Bladder microvascular endothelial cell (primary cell): ENCODE results near the gene HEBP1. TPM values are rescaled to one million over a fixed set of nuclear protein-coding genes. Genes with fewer than 3 reads are reported as not detected.

Experiments used
- total RNA-seq: library from RNA; depleted of rRNA; stranded (reverse); fragments of >200 nt; gene quantifications from 2 replicates; pipeline ENCODE4 v1.2.3, GENCODE V29; 2014

HEBP1 gene
- total RNA-seq = 13.8 and 35.7 TPM in 2 replicates

GRCh38 chr12:12999959-13000615 lies at the start of gene HEBP1:
Gene HEBP1 (minus strand): TSS chr12:13000265. CDS start chr12:13000114, 151 bp downstream.

GRCh38 chr12:13044002-13044905 lies 44.2 kb upstream of the HEBP1 start, which contains the start of gene FAM234B:
Gene FAM234B (plus strand): TSS chr12:13044381. CDS start chr12:13044404, 23 bp downstream.

GRCh38 chr12:12952036-12952435 lies 48.0 kb downstream of the HEBP1 start, which contains the start of gene GPRC5D:
Gene GPRC5D (minus strand): TSS chr12:12952170. CDS start chr12:12950384, 1,786 bp downstream.

Other genes starting within 250 kb of the HEBP1 start
- gene APOLD1, start 214.6 kb downstream of the HEBP1 start, total RNA-seq = 15.5 and 22.0 TPM in 2 replicates
- 39.8 and 69.2 TPM in 2 replicates for gene DDX47, start 186.9 kb downstream of the HEBP1 start, total RNA-seq
- 2.9 and 4.9 TPM in 2 replicates for gene GPRC5A, start 108.7 kb downstream of the HEBP1 start, total RNA-seq
- gene GPRC5D, start 48.1 kb downstream of the HEBP1 start, total RNA-seq = not detected in 2 replicates
- gene FAM234B, start 44.1 kb upstream of the HEBP1 start, total RNA-seq = 5.5 and 17.5 TPM in 2 replicates
- not detected in 2 replicates for gene GSG1, start 103.4 kb upstream of the HEBP1 start, total RNA-seq
- 95.0 and 195 TPM in 2 replicates for gene EMP1, start 196.5 kb upstream of the HEBP1 start, total RNA-seq